Kidney epithelial cell (primary cell): ENCODE measurements around the gene GGCT. TPM values are rescaled to one million over a fixed set of nuclear protein-coding genes. Genes with fewer than 3 reads are reported as not detected.

Experiments used
- DNase-seq: peaks from one replicate; pipeline ENCODE4 v3.0.0-alpha.2; 2010; ENCODE audit warnings: low read depth
- H3K27me3 ChIP-seq: 2 replicates; pipeline ENCODE4 v1.6.0; 2011; ENCODE audit warnings: low read length; ENCODE audit not compliant: control insufficient read depth, insufficient read depth
- H3K36me3 ChIP-seq: 2 replicates; pipeline ENCODE4 v1.5.1; 2011; ENCODE audit warnings: low read length; ENCODE audit not compliant: control insufficient read depth, insufficient read depth
- H3K4me3 ChIP-seq: 2 replicates; pipeline ENCODE4 v1.5.1; 2011; ENCODE audit warnings: low read depth, mild to moderate bottlenecking, control low read depth, low read length
- total RNA-seq: library from RNA; depleted of rRNA; stranded (reverse); fragments of >200 nt; gene quantifications from 2 replicates; pipeline ENCODE4 v1.2.3, GENCODE V29; 2015
- TF ChIP-seq, protein P1 (sequence below): IDR thresholded peaks from 2 replicates; pipeline ENCODE4 v1.5.1; 2011; ENCODE audit warnings: mild to moderate bottlenecking, moderate library complexity, low read length, control low read depth, inconsistent platforms; ENCODE audit not compliant: insufficient read depth, poor library complexity, severe bottlenecking

GGCT gene
- total RNA-seq, 1 donor from 2014 or later: 37.8 TPM

DNA sequence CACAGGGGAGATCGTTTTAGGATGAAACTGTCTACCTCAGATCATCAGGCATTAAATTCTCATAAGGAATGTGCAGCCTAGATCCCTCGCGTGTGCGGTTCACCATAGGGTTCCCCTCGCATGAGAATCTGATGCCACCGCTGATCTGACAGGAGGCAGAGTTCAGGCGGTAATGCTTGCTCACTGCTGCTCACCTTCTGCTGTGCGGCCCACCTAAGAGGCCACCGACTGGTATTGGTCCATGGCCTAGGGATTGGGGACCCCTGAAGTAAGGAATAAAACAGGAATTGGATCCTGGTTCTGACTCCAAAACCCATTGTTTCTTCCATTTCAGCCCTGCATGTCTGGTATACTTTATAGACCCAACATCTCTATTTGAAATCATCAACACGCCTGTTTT, 30.1 kb downstream of the GGCT start:
- no peak for DNase-seq
- Histone ChIP-seq H3K4me3 (no peak overlapping the region), H3K36me3 (no peaks in the 10 kb centered on the region), H3K27me3 (no peaks in the 10 kb centered on the region)
- TF ChIP-seq, protein P1, sequence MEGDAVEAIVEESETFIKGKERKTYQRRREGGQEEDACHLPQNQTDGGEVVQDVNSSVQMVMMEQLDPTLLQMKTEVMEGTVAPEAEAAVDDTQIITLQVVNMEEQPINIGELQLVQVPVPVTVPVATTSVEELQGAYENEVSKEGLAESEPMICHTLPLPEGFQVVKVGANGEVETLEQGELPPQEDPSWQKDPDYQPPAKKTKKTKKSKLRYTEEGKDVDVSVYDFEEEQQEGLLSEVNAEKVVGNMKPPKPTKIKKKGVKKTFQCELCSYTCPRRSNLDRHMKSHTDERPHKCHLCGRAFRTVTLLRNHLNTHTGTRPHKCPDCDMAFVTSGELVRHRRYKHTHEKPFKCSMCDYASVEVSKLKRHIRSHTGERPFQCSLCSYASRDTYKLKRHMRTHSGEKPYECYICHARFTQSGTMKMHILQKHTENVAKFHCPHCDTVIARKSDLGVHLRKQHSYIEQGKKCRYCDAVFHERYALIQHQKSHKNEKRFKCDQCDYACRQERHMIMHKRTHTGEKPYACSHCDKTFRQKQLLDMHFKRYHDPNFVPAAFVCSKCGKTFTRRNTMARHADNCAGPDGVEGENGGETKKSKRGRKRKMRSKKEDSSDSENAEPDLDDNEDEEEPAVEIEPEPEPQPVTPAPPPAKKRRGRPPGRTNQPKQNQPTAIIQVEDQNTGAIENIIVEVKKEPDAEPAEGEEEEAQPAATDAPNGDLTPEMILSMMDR: no peak

DNA sequence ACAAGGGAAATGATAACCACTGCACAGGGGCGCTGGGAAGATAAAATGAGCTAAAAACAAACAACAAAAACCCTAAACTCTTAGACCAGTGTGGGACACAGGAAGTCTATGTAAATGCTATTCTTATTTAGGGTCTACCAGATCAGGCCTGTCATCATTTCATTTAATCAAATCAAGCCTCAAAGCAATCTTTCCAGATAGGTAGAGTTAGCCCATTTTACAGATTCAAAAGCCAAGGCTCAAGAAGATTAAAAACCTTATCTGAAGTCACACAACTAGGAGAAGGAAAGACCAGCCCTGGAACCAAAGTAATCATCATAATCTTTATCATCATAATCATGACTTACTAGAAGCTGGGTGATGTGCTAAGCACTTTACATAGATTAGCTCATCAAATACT, 30.7 kb downstream of the GGCT start:
- DNase-seq: no peak
- TF ChIP-seq, protein P1: no peak
- no peak overlapping the region for H3K4me3 ChIP-seq
- H3K27me3 ChIP-seq: no peaks in the 10 kb centered on the region
- no peaks in the 10 kb centered on the region for H3K36me3 ChIP-seq

DNA sequence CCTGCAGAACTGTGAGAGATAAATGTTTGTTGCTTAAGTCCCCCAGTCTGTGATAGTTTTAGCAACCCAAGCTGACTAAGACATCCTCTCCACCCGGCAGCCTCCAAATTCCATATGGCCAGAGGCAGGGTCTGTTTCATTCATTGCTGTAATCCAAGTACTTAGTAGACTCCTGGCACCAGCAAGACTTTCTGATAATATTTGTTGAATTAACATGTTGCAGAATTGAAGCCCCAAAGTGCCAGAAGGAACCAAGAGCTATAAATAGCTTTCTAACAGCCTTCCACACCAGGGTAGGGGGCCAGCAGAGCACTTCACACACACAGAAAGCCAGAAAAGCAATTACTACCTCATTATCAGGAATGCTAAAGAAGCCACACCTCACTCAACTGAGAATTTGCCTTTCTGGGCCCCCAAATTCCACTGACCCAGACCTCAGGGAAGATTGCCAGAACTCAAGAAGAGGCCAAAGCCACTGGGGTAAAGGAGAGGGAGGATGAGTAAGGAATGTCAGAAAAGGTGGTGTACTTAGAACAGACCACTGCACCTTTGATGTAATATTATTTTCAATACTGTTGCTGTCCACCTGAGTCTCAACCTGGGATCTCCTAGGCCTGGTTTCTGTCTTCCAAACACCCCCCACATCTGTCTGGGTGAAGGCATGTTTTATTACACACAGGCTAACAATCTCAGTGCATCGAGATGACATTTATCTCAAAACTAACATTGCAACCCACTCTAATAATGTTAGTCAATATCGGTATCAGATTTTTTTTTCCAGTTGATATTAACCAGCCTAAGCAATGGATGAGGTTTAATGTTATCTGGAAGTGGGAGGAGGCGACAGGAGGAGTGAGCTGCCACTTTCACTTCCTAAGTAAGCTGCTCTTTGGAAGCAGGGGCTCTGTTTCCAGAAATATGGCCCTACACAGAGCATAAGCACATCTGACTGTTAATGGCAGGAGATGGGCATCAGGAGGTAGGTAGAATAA, 31.5 kb downstream of the GGCT start:
- Histone ChIP-seq H3K27me3 (no peaks in the 10 kb centered on the region), H3K4me3 (no peak overlapping the region), H3K36me3 (no peaks in the 10 kb centered on the region)
- TF ChIP-seq, protein P1: no peak
- no peak for DNase-seq

DNA sequence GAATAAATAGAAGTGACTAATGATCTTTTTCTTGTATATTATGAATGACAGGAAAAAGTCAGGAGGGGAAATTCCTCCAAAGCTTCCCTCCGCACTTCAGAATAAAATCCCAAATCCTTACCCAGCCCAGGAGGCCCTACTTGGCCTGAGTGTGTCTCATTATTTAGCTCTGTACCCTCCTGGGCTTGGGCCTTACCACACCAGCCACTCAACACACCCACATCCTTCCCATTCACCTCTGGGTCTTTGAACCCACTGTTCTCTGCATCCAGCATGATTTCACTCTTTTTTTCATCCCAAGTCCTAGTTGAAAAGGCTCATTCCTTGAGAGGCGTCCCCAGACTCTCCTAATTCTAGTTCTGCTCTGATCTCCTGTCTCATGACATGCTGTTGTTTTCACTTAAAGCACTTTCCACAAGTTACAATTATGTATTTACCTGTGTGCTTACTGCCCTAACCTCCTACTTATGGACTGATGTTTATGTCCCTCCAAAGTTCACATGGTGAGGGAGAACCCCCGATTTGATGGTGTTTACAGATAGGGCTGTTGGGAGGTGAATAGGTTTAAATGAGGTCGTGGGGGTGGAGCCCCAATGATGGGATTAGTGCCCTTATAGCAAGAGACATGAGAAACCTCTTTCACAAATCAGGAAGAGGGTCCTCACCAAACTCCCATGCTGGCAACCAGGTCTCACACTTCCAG, 32.4 kb downstream of the GGCT start:
- Histone ChIP-seq H3K4me3 (no peak overlapping the region), H3K36me3 (no peaks in the 10 kb centered on the region), H3K27me3 (no peaks in the 10 kb centered on the region)
- TF ChIP-seq, protein P1: no peak
- no peak for DNase-seq

DNA sequence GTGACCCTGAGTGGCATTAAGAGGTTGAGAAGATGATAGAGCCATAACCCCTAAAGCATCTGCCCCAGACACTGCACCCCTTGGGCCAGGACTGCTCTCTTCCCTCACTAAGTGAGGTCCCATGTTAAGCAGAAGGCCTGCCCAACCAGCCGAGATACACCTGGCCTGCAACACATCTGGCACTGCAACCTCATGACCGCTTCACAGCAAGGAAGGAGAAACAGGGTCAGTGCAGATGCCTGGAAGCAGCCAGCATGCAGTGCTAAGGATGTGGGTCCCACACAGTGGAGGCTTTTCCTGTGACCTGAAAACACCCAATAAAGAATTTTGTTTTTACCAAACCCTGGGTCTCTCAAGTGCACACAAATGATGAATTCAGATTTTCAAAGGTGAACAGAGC, 33.4 kb downstream of the GGCT start:
- Histone ChIP-seq H3K27me3 (no peaks in the 10 kb centered on the region), H3K4me3 (no peak overlapping the region), H3K36me3 (no peaks in the 10 kb centered on the region)
- TF ChIP-seq, protein P1: no peak
- DNase-seq: no peak
